Fibroblast of skin of right biceps (primary cell): Measurements from ENCODE around the gene LMNTD2.
"Not testable (repeated sequence)": the region's sequence is repeated elsewhere in the genome, so short reads cannot be mapped to it uniquely, and the experiment has no call there.

Source experiments
- DNase-seq: peaks from one replicate; pipeline ENCODE4 v3.0.0-alpha.2; 2013

The LMNTD2 gene

DNA sequence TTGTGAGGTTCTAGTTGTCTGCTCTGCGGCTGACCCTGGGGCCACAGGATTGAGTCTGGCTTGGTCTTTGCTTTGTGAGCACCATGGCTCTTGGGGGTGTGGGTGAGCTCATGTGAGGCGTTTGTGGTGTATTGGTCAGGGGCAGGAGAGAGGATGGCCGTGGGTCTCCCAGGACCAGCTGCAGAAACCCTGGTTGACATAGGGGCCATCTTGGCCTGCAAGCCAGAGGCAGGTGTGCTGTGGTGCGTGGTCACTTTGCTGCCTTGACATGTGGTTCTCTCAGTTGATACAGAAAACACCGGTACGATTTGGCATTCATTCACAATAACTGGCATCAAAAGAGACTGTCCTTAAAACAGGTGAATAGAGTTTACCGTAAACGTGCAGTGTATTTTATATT lies 27.0 kb upstream of the LMNTD2 start:
- no peak for DNase-seq

DNA sequence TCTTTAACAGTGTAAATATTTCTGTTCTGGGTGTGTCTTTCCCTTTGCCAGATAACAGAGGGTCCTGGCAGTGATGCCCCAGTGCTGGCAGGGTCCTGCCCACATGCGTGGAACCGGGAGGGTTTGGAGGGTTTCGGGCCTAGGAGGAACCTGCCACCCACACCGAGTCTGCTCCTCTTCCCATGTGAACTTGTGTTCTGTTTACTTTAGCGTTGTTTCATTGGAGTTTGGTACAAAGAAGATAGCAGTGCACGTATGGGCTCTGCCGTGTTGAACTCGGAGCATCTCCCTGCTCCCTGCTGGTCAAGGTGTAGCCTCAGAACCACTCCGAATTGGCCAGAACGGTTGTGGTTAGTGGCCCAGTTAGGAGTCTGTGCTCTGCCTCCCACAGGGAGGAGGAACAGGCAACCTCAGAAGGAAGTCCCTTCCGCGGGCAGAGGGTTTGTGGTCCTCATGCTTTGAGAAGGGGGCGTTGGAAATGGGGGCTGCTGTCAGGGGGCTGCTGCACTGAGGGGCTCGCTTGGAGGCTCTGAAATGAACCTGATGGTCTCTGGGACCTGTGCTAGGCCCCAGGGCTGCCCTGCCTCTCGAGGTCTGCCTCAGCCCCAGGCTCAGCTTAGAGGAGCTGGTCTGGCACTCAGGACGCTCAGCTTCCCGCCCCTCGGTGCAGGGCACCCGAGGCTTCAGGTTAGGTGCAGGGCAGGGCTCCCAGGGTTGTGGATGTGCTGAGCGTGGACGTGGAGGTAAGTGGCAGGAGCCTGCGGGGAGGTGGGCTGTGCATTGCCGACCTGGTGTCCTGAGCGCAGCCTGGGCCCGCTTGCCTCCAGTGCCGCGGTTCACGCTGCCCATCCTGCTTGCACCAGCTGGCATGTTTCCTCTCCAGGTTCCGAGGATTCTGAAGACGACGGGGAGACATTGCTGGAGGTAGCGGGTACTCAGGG lies 26.1 kb upstream of the LMNTD2 start:
- no peak for DNase-seq

DNA sequence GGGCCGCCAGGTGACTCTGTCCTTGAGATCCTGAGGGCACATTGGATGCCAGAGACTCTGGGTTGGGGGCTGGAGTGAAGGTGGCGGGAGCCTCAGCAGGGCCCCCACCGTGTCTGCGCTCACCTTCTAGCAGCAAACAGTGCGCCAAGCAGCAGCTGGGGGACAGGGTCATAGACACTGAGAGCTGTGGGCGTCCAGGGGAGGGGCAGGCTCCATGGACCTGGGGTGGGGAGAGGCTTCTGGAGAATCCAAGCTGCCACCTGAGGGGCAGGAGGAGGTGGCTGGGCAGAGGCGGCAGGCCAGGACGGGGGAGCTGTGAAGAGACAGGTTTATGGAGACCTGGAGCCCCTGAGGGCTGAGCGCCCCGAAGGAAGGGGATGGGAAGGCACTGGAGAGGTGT lies 23.7 kb upstream of the LMNTD2 start:
- no peak for DNase-seq

DNA sequence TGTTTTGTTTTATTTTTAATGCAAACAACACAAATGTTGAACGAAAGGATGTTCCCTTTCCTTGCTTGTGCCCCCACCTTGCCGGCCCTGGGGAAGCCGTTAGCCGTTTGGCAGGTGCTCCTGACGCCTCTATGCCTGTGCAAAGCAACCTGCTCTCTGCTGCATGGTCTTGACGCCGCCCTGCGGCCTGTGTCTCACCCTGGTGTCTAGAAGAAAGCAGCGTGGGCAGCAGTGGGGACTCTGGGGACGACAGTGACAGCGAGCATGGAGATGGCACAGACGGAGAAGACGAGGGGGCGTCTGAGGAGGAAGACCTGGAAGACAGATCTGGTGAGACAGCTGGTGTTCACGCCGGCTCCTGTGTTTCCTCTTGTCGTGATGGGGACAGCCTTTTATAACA lies 21.2 kb upstream of the LMNTD2 start:
- DNase-seq = no peak

DNA sequence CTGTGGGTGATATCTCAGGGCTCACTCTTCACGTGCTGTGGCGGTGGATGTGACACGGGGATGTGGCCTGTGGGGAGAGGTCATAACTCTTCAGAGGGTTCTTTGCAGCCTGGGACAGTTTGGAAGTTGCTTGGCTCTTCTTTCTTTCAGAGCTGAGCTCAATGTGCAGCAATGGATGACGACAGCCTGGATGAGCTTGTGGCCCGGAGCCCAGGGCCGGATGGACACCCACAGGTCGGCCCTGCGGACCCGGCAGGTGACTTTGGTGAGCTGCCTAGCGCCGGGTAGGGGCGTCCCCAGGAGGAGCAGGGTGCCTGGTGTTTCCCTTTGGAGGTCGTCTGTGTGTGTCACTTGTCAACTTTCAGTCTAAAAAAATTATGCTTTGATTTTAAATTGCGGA lies 20.8 kb upstream of the LMNTD2 start:
- DNase-seq = no peak

DNA sequence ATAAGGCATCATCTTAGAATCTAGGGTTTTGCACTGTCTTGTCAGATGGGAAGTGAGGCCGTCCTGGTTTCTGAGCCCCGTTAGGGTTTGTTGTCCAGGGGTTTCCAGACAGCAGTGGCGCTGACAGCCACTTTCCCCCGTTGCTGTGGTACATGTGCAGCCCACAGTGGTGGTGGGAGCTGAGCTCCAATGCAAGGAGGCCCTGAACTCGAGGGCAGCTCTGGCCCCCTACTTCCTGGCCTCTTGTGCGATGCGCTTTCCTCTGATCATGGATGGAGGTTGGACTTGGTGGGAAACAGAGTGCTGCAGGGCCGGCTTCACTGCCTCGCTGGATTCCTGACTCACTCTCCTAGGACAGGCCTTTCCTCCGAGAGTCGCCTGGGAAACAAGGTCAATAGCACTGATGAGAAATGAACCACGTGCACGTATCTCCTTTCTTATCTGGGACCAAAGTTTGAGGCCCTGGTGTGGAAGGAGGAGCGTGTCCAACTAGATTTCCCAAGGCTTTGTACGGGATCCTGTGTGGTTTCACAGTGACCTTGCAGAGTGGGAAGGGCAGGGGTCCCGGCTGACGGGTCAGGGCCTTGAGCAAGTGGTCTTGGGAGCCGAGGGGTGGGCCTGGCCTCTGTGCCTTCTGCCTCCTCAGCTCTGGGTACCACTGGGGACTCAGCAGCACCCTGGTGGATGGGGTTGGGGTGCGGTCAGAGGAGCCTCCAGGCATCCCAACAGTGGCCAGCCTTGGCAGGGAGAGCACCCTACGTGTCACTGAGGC lies 19.5 kb upstream of the LMNTD2 start:
- DNase-seq = no peak

DNA sequence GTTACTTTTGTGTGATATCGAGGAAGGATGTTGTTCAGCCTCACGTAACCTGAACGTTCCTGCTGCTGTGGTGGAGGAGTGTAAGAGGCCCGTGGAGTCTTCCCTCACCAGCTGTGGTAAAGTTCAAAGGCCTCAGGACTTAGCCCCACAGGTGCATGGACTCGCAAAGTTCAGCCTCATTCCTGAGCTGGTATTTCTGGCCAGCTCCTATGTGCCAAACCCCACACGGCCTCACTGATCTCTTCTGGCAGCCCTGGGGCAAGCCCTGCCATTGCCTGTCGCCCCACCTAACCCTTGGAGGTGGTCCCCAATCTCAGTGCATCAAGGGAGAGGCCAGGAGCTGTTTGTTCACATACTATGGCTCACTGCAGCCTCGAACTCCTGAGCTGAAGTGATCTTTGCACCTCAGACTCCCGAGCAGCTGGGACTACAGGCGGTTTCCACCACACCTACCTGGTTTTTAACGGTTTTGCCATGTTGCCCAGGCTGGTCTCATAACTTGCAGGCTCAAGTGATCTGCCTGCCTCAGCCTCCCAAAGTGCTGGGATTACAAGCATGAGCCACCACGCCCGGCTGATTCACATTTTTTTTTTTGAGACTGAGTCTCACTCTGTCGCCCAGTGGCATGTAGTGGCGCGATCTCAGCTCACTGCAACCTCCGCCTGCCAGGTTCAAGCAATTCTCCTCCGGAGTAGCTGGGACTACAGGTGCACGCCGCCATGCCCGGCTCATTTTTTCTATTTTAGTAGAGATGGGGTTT lies 17.9 kb upstream of the LMNTD2 start:
- no peak for DNase-seq

DNA sequence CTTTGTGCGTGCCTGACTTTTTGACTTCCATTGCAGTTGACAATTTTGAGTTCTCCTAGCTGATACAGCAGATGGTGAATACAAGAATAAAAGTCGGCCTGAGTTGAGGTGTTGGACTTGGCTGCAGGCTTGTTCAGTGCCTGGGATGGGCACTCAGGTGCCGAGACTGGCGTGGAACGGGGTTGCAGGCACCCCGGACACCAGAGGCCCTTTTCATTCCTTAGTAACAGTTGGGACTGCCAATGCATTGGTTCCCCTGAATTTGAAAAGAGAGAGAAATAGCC lies 17.0 kb upstream of the LMNTD2 start:
- DNase-seq = no peak

DNA sequence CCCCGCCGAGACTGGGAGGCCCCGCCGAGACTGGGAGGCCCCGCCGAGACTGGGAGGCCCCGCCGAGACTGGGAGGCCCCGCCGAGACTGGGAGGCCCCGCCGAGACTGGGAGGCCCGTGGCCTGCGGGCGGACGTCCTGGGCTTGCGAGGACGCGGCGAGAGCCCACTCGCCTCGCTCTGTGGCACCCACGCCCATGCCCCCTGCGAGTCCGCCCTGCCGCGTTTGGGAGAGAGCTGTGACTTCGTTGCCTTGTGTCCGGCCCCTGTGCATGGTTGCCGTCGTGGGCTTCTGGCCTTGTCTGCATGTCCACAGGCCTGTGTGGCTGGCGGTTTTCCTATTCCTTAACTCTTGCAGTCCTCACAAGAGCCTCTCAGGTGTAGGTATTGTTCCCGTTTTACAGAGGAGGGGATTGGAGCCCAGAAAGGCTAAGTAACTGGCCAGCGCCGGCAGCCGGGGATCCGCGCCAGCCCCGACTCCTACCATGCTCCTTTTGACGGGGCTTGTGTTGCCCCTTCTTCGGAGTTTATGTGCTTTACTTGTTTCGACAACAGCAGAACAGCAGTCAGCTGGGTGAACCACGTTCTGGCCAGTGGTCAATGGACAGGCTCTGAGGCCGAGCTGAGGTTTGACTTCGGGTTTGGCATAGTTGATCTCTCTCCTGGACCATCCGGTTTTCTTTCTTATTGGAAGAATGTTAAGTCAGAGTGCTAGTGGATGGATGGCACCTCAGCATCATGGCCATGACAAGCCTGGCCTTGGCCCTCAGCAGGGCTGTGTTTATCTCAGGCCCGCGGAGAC lies 16.5 kb upstream of the LMNTD2 start:
- no peak for DNase-seq

DNA sequence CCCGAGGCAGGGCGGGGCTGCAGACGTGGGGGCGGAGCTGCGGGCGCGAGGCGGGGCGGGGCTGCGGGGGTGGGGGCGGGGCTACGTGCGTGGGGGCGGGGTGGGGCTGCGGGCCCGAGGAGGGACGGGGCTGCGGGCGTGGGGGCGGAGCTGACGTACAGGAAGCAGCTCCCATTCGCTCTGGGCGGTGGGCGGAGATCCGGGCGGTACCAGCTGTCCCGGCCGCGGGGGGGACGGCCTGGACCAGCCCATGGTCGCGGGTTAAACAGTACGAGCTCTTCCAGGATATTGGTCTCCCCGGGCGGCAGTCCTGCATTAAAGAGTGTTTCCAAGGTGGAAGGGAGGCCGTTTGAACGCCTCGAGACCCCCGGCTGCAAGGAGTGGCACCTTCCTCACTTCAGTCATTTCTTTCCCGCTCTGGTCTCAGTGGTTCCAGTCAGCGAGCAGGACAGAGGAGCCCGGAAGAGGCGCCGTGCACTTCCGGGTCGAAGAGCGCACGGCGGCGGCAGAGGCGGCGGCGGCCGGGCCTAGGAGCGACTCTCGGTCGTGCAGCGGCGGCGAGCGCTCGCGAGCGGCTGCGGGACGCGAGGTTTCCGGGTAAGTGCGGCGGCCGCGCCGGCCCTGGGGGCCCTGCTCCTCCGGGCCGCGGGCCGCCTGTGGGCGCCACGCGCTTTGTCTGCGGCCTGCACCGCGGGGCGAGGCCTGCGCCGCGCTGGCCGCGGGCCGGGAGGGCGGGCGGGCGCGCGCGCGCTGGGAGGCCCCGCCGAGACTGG lies 15.6 kb upstream of the LMNTD2 start, which contains the start of gene PHRF1:
Gene PHRF1, plus strand, starts transcription at position 475 of the 773 bp plus-strand sequence. CDS start 5,043 bp downstream, outside the sequence.
- peak; percentile 94 for DNase-seq

DNA sequence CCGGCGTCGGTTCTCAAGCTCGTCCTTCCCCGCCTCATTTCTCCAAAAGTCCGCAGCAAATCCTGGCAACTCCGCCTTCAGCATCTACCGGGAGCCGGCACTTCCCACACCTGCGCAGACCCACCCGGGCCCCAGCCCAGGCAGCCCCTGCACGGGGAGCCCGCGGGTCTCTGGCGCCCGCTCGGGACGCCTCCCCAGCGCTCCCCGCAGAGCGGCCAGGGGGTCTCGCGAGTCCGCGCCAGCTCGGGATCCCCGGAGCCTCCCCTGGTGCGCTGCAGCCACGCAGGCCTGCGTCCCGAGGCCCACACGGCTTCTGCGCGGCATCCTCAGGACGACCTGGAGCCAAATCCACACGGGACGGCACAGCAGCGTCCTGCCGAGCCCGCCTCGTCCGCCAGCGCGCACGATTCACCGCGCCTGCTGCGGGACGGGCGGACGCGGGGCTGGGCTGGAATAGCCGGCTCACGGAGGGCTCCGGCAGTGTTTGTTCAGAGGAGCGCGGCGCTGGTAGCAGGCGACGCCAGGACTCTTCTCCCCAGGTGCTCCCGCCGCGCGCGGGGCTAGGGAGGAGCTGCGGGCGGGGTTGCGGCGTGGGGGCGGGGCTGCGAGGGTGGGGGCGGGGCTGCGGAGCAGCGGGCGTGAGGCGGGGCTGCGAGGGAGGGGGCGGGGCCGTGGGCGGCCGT lies 14.9 kb upstream of the LMNTD2 start:
- DNase-seq = no peak

DNA sequence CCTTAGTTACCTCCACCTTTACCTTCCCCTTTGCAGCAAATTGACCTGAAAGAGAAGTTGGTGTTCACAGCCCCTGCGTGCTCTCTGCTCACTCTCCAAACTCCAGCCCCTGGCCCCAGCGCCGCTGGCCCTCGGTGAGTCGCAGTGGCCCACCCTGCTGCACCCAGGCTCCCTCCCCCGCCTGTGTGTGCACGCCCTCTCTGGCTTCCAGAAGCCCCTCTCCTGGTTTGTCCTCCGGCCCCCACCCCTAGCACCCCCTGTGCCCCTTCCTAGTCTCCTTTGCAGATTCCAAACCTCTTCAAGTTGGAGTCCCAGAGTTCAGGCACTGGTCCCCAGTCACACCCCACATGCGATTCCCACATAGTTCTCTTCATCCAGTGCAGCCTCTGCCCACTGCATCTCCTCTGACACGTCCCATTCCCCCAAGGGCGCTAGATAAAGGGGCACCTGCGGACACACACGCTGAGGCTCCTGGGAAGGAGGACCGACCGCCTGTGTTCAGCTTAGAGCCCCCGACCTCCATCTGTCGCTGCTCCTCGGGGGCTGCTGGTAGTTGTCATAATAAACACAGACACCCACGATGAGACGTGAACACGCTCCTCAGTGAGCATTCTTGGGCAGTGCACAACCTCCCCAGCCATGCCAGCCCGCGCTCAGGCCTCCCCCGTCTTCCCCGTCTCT lies 14.2 kb upstream of the LMNTD2 start:
- no peak for DNase-seq

DNA sequence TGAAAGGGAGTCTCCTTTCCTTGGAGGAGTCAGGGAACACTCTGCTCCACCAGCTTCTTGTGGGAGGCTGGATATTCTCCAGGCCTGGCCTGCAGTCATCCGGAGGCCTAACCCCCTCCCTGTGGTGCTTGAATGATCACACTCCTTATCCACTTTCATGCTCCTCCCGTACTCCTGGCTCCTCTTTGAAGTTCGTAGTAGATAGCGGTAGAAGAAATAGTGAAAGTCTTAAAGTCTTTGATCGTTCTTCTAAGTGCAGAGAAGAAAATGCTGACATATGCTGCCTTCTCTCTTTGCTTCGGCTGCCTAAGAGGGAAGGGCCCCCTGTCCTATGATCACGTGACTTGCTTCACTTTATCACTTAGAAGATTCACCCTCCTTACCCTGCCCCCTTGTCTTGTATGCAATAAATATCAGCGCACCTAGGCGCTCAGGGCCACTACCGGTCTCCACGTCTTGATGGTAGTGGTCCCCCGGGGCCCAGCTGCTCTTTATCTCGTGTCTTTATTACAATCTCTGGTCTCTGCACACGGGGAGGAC lies 13.6 kb upstream of the LMNTD2 start:
- DNase-seq = not testable (repeated sequence)

DNA sequence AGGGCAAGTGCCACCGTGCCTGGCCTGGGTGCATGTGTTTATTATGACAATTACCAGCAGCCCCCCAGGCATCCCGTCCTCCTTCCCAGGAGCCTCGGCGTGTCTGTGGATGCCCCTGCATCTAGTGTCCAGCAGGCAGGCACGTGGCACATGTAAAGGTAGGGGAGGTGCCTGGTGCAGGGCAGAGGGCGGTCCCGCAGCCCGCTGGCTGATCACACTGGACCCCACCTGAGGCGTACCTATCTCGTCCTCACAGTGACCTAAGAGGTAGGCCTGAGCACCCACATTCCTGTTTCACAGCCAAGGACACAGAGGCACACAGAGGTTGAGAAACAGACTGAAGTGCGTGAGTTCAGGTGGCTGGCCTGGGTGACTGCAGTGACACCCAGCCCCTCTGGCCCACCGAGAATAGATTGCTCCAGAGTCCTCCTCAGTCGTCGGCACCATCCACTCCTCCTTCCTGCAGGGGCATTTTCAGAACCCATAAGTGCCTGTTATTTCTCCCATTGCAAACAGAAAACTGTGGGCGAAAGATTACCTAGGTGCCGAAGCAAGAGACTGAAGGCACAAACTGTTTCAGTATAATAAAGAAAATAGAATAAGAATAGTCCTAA lies 12.7 kb upstream of the LMNTD2 start:
- no peak for DNase-seq

DNA sequence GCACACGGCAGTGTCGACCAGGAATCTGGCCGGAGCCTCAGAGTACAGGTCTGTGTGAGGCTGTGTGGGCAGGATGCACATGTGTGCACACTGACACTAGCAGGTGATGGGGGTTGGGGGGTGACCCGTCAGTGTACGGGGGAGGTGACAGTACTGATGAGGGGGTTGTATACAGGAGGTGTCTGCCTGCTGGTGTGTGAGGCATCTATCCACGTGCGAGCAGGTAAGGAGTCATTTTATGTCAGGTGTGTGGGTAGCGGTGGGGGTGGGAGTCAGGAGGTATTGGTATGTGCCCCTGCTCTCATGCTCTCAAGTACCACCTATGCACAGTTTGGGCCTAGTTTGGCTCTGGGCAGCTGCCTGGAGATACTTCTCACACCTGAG lies 11.3 kb upstream of the LMNTD2 start:
- no peak for DNase-seq

DNA sequence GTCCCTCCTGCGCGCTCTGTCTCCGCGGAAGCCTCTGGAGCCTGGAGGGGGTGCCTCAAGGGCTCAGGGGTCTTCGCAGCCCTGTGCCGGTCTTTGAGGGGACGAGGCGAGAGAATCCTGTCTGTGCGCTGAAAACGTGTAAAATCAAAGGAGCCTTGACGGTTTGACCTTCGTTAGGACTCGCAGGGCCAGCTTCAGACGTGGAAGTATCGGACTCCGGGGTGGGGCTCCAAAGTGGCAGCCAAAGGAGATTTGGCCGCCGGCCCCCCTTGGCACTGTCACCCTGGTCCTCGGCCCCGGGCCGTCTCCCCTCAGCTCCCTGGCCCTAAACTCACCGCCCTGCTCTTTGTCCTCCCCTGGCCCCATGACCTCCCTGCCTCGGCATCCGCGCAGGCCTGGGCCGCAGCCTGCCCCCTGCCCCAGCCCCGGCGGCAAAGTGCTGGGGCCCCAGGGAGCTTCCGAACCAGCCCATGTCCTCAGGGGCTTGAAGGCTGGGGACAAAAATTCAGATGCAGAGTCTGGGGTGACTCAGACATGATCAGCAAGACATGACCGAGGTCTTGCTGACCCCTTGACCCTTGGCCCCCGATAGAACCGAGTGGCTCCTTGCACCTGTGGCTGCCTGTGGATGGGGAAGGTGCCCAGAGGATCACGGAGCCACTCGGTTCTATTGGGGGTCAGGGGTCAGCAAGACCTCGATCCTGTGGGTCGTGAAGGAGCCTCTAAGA lies 8.8 kb upstream of the LMNTD2 start:
- no peak for DNase-seq

DNA sequence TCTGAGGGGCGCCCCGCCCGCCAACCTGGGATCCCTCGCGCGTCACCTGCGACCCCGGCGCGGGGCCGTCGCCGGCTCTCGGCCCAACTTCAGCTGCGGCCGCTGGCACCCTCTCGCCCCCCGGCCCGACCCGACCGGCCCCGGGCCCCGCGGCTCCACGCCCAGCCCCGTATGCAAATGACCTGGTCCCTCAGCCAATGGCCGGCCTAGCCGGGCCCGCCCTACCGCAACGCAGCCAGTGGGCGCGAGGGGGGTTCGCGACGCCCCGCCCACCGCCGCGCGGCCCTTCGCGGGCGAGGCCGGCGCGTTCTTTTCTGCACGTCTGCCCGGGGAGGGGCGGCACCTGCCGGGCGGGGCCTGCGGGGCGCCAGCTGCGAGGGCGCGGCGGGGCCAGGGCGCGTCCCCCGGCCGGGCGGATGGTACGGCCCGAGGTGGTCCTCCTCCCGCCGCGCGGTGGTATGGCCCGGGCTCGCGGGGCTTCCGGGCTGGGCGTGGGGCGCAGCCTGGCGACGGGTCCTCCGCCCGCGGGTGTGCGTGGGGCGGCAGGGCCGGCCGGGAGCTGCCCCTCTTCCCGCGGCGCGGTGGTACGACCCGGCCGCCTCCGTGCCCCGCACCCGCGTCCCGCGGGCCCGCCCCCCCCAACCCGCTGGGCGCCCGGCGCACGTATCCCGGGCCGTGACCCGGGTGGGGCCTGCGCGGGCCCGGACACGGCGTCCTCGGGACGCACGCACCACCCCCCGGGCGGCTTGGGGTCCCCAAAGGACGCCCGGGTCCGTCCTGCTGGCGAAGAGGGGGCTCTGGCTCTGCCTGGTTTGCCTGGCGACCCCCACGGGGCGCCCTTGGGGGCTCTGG lies 8.0 kb upstream of the LMNTD2 start:
- DNase-seq = peak; percentile 96

DNA sequence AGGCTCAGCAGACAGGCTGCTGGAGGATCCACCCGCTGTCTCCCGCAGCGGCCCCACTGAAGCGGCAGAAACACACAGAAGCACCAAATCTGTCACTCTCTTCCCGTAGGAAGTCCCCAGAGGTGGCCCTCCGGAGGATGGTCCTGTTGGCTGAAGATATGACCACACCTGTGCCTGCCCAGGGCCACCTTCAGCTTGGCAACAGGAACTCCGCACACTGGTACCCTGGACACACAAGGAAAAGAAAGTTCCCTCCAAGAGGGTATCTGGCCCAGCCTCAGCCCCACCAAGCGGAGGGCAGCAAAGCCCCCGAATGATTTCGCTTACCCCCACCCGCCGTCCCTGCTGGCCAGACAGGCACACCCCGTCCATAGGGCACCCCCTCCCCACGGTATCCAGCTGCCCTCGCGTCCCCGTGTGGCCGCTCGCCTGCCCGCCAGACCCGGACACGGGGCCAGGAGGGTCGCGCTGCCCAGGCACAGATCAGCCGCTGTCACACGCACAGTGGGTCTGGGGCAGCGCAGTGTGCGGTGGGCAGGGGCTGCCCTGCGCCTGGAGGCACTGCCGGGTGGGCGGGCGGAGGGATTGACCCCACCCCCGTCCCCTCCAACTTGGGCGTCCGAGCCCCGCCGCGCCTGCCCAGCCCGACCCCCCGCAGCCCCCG lies 7.2 kb upstream of the LMNTD2 start:
- no peak for DNase-seq
